AG04450 (cell line): ENCODE results near the gene LARGE2. TPM values are rescaled to one million over a fixed set of nuclear protein-coding genes. Genes with fewer than 3 reads are reported as not detected.

ENCODE experiments used
- CTCF ChIA-PET: fragments of 300-600, 350-600 bp; formaldehyde crosslinking; extraction: SDS; loops from one replicate; lab custom pipeline; 2022; ENCODE audit warnings: antibody characterized with exemption, inconsistent platforms; lab: Charles Lee
- POLR2A ChIA-PET: fragments of 350-600 bp; formaldehyde crosslinking; extraction: SDS; loops from one replicate; lab custom pipeline; 2021; ENCODE audit warnings: antibody characterized with exemption, inconsistent platforms; lab: Yijun Ruan, JAX
- DNase-seq: peaks from one replicate; pipeline ENCODE4 v3.0.0-alpha.2; 2011; ENCODE audit warnings: low read depth, low spot score
- H3K27ac ChIP-seq: one replicate; pipeline ENCODE4 v1.5.1; 2012; ENCODE audit warnings: low read depth, low read length, control low read depth
- H3K27me3 ChIP-seq: one replicate; pipeline ENCODE4 v1.6.0; 2012; ENCODE audit warnings: low read length; ENCODE audit not compliant: control insufficient read depth, insufficient read depth
- H3K4me3 ChIP-seq: 2 replicates; pipeline ENCODE4 v1.5.1; 2011; ENCODE audit warnings: mild to moderate bottlenecking, low read depth, low read length, control low read depth
- H3K9me3 ChIP-seq: 2 replicates; pipeline ENCODE4 v1.5.1; 2012; ENCODE audit warnings: low read length; ENCODE audit not compliant: control insufficient read depth, insufficient read depth
- polyA minus RNA-seq: library from RNA; depleted of rRNA, polyadenylated mRNA; stranded (reverse); fragments of >200 nt; gene quantifications from 2 replicates; pipeline ENCODE4 v1.2.3, GENCODE V29; 2011; rRNA and poly(A)+ RNA removed
- polyA plus RNA-seq: library from polyadenylated mRNA; depleted of rRNA; stranded (reverse); fragments of >200 nt; gene quantifications from 2 replicates; pipeline ENCODE4 v1.2.3, GENCODE V29; 2011; rRNA removed
- TF ChIP-seq, protein P1 (sequence below): IDR thresholded peaks from 2 replicates; pipeline ENCODE4 v1.5.1; 2011; ENCODE audit warnings: low read depth, low read length, control low read depth, inconsistent platforms

The LARGE2 gene
- polyA plus RNA-seq (not detected in 2 replicates), polyA minus RNA-seq (0.09 and 0.17 TPM in 2 replicates)

DNA sequence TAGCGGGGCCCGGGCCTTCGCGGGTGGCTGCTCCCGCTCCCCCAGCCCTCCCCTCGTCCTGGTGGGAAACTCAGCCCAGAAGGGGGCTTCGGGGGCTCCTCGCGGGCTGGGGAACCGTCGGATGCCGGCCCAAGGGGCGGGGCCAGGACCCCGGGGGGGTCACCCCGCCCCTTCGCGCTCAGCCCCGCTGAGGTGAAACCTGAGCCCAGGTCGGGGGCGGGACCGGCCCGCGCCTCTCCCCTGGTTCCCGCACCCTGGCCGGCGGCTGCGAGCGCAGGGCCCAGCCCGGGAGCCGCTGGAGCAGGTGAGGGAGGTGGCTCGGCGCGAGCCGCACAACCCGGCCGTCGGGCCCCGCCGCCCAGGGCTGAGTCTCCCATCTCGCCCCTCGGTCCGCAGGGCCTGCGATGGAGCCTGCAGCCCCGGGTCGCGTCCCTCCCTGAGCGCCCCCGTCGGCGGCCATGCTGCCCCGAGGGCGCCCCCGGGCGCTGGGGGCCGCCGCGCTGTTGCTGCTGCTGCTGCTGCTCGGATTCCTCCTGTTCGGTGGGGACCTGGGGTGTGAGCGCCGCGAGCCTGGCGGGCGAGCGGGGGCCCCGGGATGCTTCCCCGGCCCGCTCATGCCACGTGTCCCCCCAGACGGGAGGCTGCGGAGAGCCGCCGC lies at the start of gene LARGE2:
Gene LARGE2 (plus strand): TSS at position 232 of the 658 bp plus-strand sequence. CDS start 227 bp downstream, at position 459.
- ChIA-PET POLR2A (no interaction called here), CTCF (interaction anchor here (0.5 to 0.8 kb wide), 2 partner anchors 84 to 96 kb away, joined by 3 to 5 read pairs; no protein-coding TSS in a partner anchor)
- H3K27me3 ChIP-seq: peaks cover 51% of the 10 kb centered on the region
- H3K4me3 ChIP-seq: no peak within 1 kb of the TSS
- H3K9me3 ChIP-seq: peaks cover 4% of the 10 kb centered on the region; the same call in 1 of the 2 replicates
- TF ChIP-seq, protein P1, sequence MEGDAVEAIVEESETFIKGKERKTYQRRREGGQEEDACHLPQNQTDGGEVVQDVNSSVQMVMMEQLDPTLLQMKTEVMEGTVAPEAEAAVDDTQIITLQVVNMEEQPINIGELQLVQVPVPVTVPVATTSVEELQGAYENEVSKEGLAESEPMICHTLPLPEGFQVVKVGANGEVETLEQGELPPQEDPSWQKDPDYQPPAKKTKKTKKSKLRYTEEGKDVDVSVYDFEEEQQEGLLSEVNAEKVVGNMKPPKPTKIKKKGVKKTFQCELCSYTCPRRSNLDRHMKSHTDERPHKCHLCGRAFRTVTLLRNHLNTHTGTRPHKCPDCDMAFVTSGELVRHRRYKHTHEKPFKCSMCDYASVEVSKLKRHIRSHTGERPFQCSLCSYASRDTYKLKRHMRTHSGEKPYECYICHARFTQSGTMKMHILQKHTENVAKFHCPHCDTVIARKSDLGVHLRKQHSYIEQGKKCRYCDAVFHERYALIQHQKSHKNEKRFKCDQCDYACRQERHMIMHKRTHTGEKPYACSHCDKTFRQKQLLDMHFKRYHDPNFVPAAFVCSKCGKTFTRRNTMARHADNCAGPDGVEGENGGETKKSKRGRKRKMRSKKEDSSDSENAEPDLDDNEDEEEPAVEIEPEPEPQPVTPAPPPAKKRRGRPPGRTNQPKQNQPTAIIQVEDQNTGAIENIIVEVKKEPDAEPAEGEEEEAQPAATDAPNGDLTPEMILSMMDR: no peak
- no peak for DNase-seq
- H3K27ac ChIP-seq: no peak within 1 kb of the TSS

DNA sequence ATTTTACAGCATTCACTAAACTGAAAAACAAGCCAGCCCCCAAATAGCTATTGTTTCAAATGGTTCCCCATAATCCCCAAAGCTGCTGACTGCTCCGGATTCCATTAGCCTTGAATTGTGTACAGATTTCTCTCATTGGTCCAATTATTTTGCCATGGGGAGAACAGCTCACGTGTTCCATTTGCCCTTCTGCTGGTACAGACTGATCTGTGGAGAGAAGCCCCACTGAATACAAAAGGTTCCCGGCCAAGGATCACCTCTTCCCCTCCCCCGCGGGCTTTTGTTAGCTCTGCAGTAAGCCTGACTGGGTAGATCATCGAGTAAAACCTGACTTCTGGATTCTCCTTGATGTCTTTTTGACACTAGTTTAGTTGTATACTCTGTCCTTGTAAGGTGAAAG lies 46.1 kb upstream of the LARGE2 start:
- POLR2A ChIA-PET: interaction anchor here (0.6 kb wide), 1 partner anchor 30 kb away, joined by 6 read pairs; no protein-coding TSS in a partner anchor
- H3K27me3 ChIP-seq: no peaks in the 10 kb centered on the region
- TF ChIP-seq, protein P1: no peak
- no peak for DNase-seq
- no peak overlapping the region for H3K4me3 ChIP-seq
- CTCF ChIA-PET: interaction anchor here (0.5 to 2.5 kb wide), 2 partner anchors 16 to 34 kb away, joined by 3 to 9 read pairs; no protein-coding TSS in a partner anchor
- H3K27ac ChIP-seq: no peak overlapping the region
- no peaks in the 10 kb centered on the region for H3K9me3 ChIP-seq

DNA sequence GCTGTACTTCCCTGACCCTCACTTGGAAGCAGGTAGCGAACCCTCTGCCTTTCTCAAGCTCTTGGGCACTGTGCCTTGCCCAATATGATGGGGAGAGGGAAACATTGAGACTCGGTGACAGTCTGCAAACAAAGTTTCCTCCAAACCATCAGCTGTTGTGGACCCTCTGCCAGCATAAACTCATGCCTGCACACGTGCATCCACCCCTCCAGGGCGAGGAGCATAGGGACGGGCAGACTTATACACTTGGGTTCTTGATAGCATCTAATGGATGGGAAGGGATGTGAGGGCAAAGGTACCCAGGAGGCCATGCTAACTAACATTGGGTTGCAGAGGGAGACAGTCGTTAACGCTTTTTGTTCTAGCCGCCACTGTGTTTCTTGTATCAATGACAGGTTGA lies 45.2 kb upstream of the LARGE2 start:
- no peak overlapping the region for H3K4me3 ChIP-seq
- no peaks in the 10 kb centered on the region for H3K27me3 ChIP-seq
- H3K27ac ChIP-seq: no peak overlapping the region
- CTCF ChIA-PET: interaction anchor here (2.5 kb wide), 1 partner anchor 35 kb away, joined by 9 read pairs; no protein-coding TSS in a partner anchor
- POLR2A ChIA-PET: no interaction called here
- TF ChIP-seq, protein P1: no peak
- DNase-seq: no peak
- no peaks in the 10 kb centered on the region for H3K9me3 ChIP-seq

DNA sequence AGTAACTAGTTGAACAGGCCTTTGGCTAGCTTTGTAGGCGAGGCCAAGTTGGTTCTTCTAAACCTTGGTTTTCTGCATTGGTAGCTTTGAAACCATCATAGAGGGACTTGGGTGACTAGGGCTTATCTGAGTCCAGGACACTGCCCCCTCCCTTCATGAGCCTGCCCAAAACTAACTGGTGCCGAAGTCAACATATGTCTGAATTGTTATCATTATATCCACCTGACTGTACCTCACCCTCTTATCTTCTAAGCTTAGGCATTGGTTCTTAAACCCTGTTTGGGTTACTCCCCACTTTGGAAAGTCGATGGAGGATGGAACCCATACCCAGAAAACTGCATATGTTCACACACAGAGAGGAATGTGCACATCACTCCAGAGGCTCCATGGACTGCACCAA lies 44.6 kb upstream of the LARGE2 start:
- no peak overlapping the region for H3K27ac ChIP-seq
- TF ChIP-seq, protein P1: no peak
- no peaks in the 10 kb centered on the region for H3K9me3 ChIP-seq
- POLR2A ChIA-PET: no interaction called here
- DNase-seq: no peak
- no peak overlapping the region for H3K4me3 ChIP-seq
- H3K27me3 ChIP-seq: no peaks in the 10 kb centered on the region
- CTCF ChIA-PET: no interaction called here
